ENCODE data around the gene ZMIZ1. TPM values are rescaled to one million over a fixed set of nuclear protein-coding genes. Genes with fewer than 3 reads are reported as not detected.

The ZMIZ1 gene
- total RNA-seq, 5 donors from 2014 or later (not counting 1 experiment from before 2014, with no cell fraction given) = 16.8 to 27.1 (median 21.2) TPM

DNA sequence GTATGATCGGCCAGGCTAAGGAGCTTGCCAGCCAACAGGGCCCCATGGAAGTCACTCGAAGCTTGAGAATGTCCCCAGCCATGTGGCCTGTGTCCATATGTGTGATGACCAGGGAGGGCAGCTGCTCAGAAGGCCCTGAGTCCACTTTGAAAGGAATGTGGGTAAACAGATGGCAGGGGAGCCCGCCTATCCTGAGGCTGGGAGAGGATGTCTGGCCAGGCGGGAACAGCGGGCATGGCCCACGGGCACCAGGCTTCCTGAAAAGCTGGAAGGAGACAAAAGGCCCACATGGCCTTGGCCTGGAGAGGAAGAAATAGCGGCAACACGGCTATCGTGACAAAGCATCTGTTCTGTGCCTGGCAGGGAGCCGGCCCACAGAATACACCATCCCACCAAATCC is 140.6 kb downstream of the ZMIZ1 start:
- Mint-ChIP-seq H3K9me3 (no peaks in the 10 kb centered on the region), H3K27ac (no peak overlapping the region), H3K4me3 (no peak overlapping the region), H3K36me3 (peaks cover 23% of the 10 kb centered on the region), H3K27me3 (no peaks in the 10 kb centered on the region), H3K4me1 (no peaks in the 10 kb centered on the region)
- DNase-seq (no peak), ATAC-seq (replicated peaks in 1 of 4) (no peak)
- no peaks in the 10 kb centered on the region for H3K9me3 ChIP-seq
- CTCF ChIA-PET = no interaction called here
- H3K4me3 ChIP-seq (ENCODE audit: control insufficient read depth in 1 of 2, extremely low read depth in 1 of 2, low read length in 1 of 2) = no peak overlapping the region
- H3K27me3 ChIP-seq (replicated peaks in 1 of 2; ENCODE audit: control insufficient read depth in 2 of 2, extremely low read depth in 1 of 2, insufficient read depth in 2 of 2, low read length in 1 of 2) = no peaks in the 10 kb centered on the region
- no peaks in the 10 kb centered on the region for H3K4me1 ChIP-seq (ENCODE audit: control insufficient read depth in 1 of 2, extremely low read depth in 1 of 2, insufficient read depth in 2 of 2, low read length in 2 of 2)
- peaks cover 6 to 10% of the 10 kb centered on the region in 2 donors for H3K36me3 ChIP-seq (ENCODE audit: control insufficient read depth in 2 of 2, extremely low read depth in 1 of 2, insufficient read depth in 1 of 2, low read length in 1 of 2)
- no peak overlapping the region for H3K27ac ChIP-seq (ENCODE audit: low read length)
- POLR2A ChIA-PET = no interaction called here
- WGBS (ENCODE audit: insufficient coverage) = 91% methylated on average over 7 of the region's 10 CpGs

DNA sequence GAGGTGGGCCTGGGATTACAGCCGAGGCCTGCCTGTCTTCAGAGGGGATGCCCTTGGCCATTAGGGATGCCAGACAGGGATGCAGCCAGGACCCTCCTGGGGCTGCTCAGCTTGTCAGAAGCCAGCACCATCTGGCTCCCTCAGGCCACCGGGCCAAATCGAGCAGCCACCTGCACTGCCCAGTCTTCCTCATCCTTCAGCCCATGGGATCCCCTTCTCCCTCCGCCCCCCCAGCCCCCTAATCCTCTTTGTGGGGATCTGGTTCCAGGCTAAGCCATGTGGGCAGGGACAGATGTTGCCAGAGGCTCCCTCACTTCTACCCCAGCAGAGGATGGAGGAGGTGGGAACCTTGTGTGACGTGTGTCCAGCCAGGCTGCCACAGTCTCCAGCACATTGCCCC is 141.1 kb downstream of the ZMIZ1 start:
- ChIA-PET POLR2A (no interaction called here), CTCF (no interaction called here)
- WGBS (ENCODE audit: insufficient coverage) = 95% methylated on average over 4 of the region's 5 CpGs
- H3K27ac Mint-ChIP-seq = no peak overlapping the region
- no peaks in the 10 kb centered on the region for H3K9me3 Mint-ChIP-seq
- Histone ChIP-seq H3K27ac (ENCODE audit: low read length) (no peak overlapping the region), H3K4me1 (ENCODE audit: control insufficient read depth in 1 of 2, extremely low read depth in 1 of 2, insufficient read depth in 2 of 2, low read length in 2 of 2) (no peaks in the 10 kb centered on the region), H3K9me3 (no peaks in the 10 kb centered on the region), H3K27me3 (replicated peaks in 1 of 2; ENCODE audit: control insufficient read depth in 2 of 2, extremely low read depth in 1 of 2, insufficient read depth in 2 of 2, low read length in 1 of 2) (no peaks in the 10 kb centered on the region), H3K36me3 (ENCODE audit: control insufficient read depth in 2 of 2, extremely low read depth in 1 of 2, insufficient read depth in 1 of 2, low read length in 1 of 2) (peaks cover 6 to 10% of the 10 kb centered on the region in 2 donors), H3K4me3 (ENCODE audit: control insufficient read depth in 1 of 2, extremely low read depth in 1 of 2, low read length in 1 of 2) (no peak overlapping the region)
- DNase-seq (no peak), ATAC-seq (replicated peaks in 1 of 4) (peak in 1 of 4 experiments; percentile 9)
- H3K4me1 Mint-ChIP-seq = no peaks in the 10 kb centered on the region
- no peaks in the 10 kb centered on the region for H3K27me3 Mint-ChIP-seq
- no peak overlapping the region for H3K4me3 Mint-ChIP-seq
- H3K36me3 Mint-ChIP-seq = peaks cover 19% of the 10 kb centered on the region

DNA sequence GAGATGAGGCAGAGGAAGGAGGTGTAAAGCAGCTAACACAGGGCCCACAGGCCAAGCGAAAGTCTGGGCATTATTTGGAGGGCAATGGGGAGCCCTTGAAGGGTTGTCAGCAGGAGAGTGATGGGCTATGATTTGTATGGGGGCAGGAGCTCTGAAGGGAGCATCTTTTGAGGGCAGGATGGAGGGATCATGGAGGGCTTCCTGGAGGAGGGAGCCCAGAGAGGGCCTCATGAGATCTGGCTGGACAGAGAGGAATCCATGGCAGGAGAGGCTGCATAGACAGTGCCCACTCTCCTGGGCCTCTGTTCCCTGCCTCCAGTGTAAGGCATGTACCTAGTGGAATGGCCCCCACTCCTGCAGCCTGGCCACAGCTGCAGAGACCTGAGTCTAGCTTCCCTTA is 141.9 kb downstream of the ZMIZ1 start:
- H3K4me3 Mint-ChIP-seq = no peak overlapping the region
- 100% methylated on average over 1 of the region's 1 CpG for WGBS (ENCODE audit: insufficient coverage)
- DNase-seq (no peak), ATAC-seq (replicated peaks in 1 of 4) (no peak)
- Histone ChIP-seq H3K27ac (ENCODE audit: low read length) (no peak overlapping the region), H3K4me1 (ENCODE audit: control insufficient read depth in 1 of 2, extremely low read depth in 1 of 2, insufficient read depth in 2 of 2, low read length in 2 of 2) (no peaks in the 10 kb centered on the region), H3K4me3 (ENCODE audit: control insufficient read depth in 1 of 2, extremely low read depth in 1 of 2, low read length in 1 of 2) (no peak overlapping the region), H3K36me3 (ENCODE audit: control insufficient read depth in 2 of 2, extremely low read depth in 1 of 2, insufficient read depth in 1 of 2, low read length in 1 of 2) (peaks cover 6 to 10% of the 10 kb centered on the region in 2 donors), H3K27me3 (replicated peaks in 1 of 2; ENCODE audit: control insufficient read depth in 2 of 2, extremely low read depth in 1 of 2, insufficient read depth in 2 of 2, low read length in 1 of 2) (no peaks in the 10 kb centered on the region), H3K9me3 (no peaks in the 10 kb centered on the region)
- H3K27ac Mint-ChIP-seq = no peak overlapping the region
- H3K9me3 Mint-ChIP-seq = no peaks in the 10 kb centered on the region
- H3K36me3 Mint-ChIP-seq = peaks cover 21% of the 10 kb centered on the region
- ChIA-PET CTCF (interaction anchor here in 1 of 2 donors (0.5 kb wide), 1 partner anchor 13 kb away, joined by 4 read pairs; no protein-coding TSS in a partner anchor), POLR2A (no interaction called here)
- H3K4me1 Mint-ChIP-seq = no peaks in the 10 kb centered on the region
- no peaks in the 10 kb centered on the region for H3K27me3 Mint-ChIP-seq

DNA sequence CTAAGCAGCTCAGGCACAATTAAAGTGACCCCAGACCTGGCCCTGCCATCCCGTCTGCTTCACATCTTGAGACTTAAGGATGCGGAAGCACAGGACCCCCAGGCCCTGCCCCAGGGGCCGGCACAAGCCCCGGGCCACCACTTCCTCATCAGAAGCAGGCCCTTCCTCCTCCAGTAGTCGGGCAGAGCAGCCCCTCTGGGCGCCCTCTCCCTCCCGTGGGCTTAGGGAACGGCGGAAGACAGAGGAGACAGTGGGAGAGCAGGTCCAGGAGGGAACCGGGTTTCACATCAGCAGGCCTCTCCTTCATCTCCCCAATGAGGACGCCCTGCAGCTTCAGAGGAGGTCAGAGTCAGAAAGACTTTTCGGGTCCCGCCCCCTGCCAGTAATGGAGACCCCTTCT is 142.8 kb downstream of the ZMIZ1 start:
- Histone ChIP-seq H3K9me3 (no peaks in the 10 kb centered on the region), H3K36me3 (ENCODE audit: control insufficient read depth in 2 of 2, extremely low read depth in 1 of 2, insufficient read depth in 1 of 2, low read length in 1 of 2) (peaks cover 12 to 18% of the 10 kb centered on the region in 2 donors), H3K4me3 (ENCODE audit: control insufficient read depth in 1 of 2, extremely low read depth in 1 of 2, low read length in 1 of 2) (no peak overlapping the region), H3K27ac (ENCODE audit: low read length) (no peak overlapping the region), H3K4me1 (ENCODE audit: control insufficient read depth in 1 of 2, extremely low read depth in 1 of 2, insufficient read depth in 2 of 2, low read length in 2 of 2) (no peaks in the 10 kb centered on the region), H3K27me3 (replicated peaks in 1 of 2; ENCODE audit: control insufficient read depth in 2 of 2, extremely low read depth in 1 of 2, insufficient read depth in 2 of 2, low read length in 1 of 2) (no peaks in the 10 kb centered on the region)
- Mint-ChIP-seq H3K4me3 (no peak overlapping the region), H3K36me3 (peaks cover 27% of the 10 kb centered on the region), H3K4me1 (no peaks in the 10 kb centered on the region), H3K27me3 (no peaks in the 10 kb centered on the region), H3K9me3 (no peaks in the 10 kb centered on the region), H3K27ac (no peak overlapping the region)
- DNase-seq (no peak), ATAC-seq (replicated peaks in 1 of 4) (no peak)
- ChIA-PET CTCF (no interaction called here), POLR2A (interaction anchor here in 1 of 2 donors (0.6 kb wide), 1 partner anchor 10 kb away, joined by 19 read pairs; no protein-coding TSS in a partner anchor)
- WGBS (ENCODE audit: insufficient coverage) = 95% methylated on average over 12 of the region's 13 CpGs

DNA sequence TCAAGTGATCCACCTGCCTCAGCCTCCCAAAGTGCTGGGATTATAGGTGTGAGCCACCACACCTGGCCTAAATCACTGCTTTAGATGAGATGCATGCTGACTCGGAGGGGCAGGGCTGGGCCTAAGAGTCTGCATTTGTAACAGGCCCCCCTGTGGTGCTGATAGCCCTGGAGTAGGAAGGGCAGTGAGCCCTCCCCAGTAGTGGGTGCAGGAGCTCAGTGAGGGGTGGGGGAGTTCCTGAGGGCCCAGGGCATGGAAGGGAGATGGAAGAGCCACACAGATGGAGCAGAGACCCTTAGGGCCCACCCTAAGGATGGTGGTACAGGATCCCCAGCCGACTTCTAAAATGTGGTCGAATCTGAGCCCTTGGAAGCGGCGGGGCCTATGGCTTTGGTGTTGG is 146.8 kb downstream of the ZMIZ1 start:
- H3K9me3 Mint-ChIP-seq = no peaks in the 10 kb centered on the region
- no peak overlapping the region for H3K27ac ChIP-seq (ENCODE audit: low read length)
- peaks cover 31% of the 10 kb centered on the region for H3K36me3 Mint-ChIP-seq
- H3K4me3 ChIP-seq (ENCODE audit: control insufficient read depth in 1 of 2, extremely low read depth in 1 of 2, low read length in 1 of 2) = no peak overlapping the region
- no peak overlapping the region for H3K4me3 Mint-ChIP-seq
- peaks cover 8 to 16% of the 10 kb centered on the region in 2 donors for H3K36me3 ChIP-seq (ENCODE audit: control insufficient read depth in 2 of 2, extremely low read depth in 1 of 2, insufficient read depth in 1 of 2, low read length in 1 of 2)
- no peaks in the 10 kb centered on the region for H3K27me3 ChIP-seq (replicated peaks in 1 of 2; ENCODE audit: control insufficient read depth in 2 of 2, extremely low read depth in 1 of 2, insufficient read depth in 2 of 2, low read length in 1 of 2)
- no peak overlapping the region for H3K27ac Mint-ChIP-seq
- WGBS (ENCODE audit: insufficient coverage) = 94% methylated on average over 5 of the region's 5 CpGs
- H3K4me1 ChIP-seq (ENCODE audit: control insufficient read depth in 1 of 2, extremely low read depth in 1 of 2, insufficient read depth in 2 of 2, low read length in 2 of 2) = no peaks in the 10 kb centered on the region
- no peak for ATAC-seq (replicated peaks in 1 of 4)
- ChIA-PET CTCF (no interaction called here), POLR2A (no interaction called here)
- peaks cover 0 to 2% (median 0%) of the 10 kb centered on the region in 3 donors for H3K4me1 Mint-ChIP-seq
- H3K9me3 ChIP-seq = no peaks in the 10 kb centered on the region
- no peaks in the 10 kb centered on the region for H3K27me3 Mint-ChIP-seq
- DNase-seq = no peak

DNA sequence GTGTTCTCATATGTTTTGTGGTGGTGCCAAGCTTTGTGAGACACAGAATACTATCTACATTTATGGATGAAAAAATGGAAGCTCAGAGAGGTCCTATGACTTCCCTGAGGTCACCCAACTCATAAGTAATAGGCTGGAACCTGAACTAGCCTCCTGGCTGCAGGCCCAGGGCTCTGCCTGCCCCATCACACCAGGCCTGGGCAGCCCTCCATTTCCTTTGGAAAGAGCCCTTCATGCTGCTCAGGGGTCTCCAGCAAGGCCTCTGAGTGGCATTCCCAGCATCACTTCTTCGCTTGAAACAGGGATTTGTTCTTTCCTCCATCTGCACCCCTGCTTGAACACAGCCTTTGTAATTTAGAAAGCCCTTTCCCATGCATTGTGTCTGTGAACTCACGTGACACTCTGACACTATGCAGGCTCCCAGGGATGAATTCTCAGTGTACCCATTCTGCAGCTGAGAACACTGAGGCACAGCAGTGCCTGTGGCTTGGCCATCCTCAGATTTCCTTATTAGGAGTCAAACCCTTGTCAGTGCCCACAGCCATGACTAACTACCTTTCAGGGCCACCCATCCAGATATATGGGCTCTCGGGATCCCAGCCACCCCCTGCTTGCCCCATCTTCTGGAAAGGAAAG is 150.7 kb downstream of the ZMIZ1 start:
- POLR2A ChIA-PET = no interaction called here
- H3K27ac Mint-ChIP-seq = no peak overlapping the region
- H3K27me3 Mint-ChIP-seq = no peaks in the 10 kb centered on the region
- H3K4me3 Mint-ChIP-seq = no peak overlapping the region
- peaks cover 38% of the 10 kb centered on the region for H3K36me3 Mint-ChIP-seq
- Histone ChIP-seq H3K9me3 (no peaks in the 10 kb centered on the region), H3K27me3 (replicated peaks in 1 of 2; ENCODE audit: control insufficient read depth in 2 of 2, extremely low read depth in 1 of 2, insufficient read depth in 2 of 2, low read length in 1 of 2) (no peaks in the 10 kb centered on the region), H3K4me1 (ENCODE audit: control insufficient read depth in 1 of 2, extremely low read depth in 1 of 2, insufficient read depth in 2 of 2, low read length in 2 of 2) (no peaks in the 10 kb centered on the region), H3K36me3 (ENCODE audit: control insufficient read depth in 2 of 2, extremely low read depth in 1 of 2, insufficient read depth in 1 of 2, low read length in 1 of 2) (peaks cover 8 to 16% of the 10 kb centered on the region in 2 donors), H3K4me3 (ENCODE audit: control insufficient read depth in 1 of 2, extremely low read depth in 1 of 2, low read length in 1 of 2) (no peak overlapping the region), H3K27ac (ENCODE audit: low read length) (no peak overlapping the region)
- no peak for ATAC-seq (replicated peaks in 1 of 4)
- DNase-seq = no peak
- H3K9me3 Mint-ChIP-seq = no peaks in the 10 kb centered on the region
- WGBS (ENCODE audit: insufficient coverage) = 60% methylated on average over 2 of the region's 3 CpGs
- CTCF ChIA-PET = no interaction called here
- peaks cover 0 to 7% (median 0%) of the 10 kb centered on the region in 3 donors for H3K4me1 Mint-ChIP-seq

DNA sequence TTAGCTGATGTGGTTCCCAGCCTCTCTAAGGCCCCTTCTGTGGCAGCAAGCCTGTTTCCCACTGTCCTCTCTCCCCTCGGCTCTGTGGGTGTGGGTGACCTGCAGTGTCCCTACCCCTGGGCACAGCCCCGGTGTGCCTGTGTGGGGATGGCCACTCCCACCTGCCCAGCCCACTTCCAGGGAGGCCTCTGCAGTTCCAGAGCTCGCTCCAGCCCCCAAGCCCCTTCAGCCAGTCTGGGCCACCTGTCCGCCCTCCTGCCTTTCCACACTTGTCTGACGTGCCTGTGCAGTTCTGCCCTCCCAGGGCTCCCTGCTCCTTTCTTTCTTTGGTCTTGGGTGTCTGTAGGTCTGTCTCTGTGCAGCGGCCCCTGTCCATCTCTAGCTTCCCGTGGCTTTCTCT is 151.5 kb downstream of the ZMIZ1 start:
- peaks cover 41% of the 10 kb centered on the region for H3K36me3 Mint-ChIP-seq
- ATAC-seq (replicated peaks in 1 of 4) (no peak), DNase-seq (no peak)
- CTCF ChIA-PET = no interaction called here
- H3K9me3 ChIP-seq = no peaks in the 10 kb centered on the region
- no peak overlapping the region for H3K4me3 Mint-ChIP-seq
- H3K4me3 ChIP-seq (ENCODE audit: control insufficient read depth in 1 of 2, extremely low read depth in 1 of 2, low read length in 1 of 2) = no peak overlapping the region
- H3K27me3 Mint-ChIP-seq = no peaks in the 10 kb centered on the region
- peaks cover 0 to 7% (median 0%) of the 10 kb centered on the region in 3 donors for H3K4me1 Mint-ChIP-seq
- H3K36me3 ChIP-seq (ENCODE audit: control insufficient read depth in 2 of 2, extremely low read depth in 1 of 2, insufficient read depth in 1 of 2, low read length in 1 of 2) = peaks cover 8 to 16% of the 10 kb centered on the region in 2 donors
- H3K9me3 Mint-ChIP-seq = no peaks in the 10 kb centered on the region
- H3K27ac Mint-ChIP-seq = no peak overlapping the region
- 83% methylated on average over 3 of the region's 7 CpGs for WGBS (ENCODE audit: insufficient coverage)
- H3K27ac ChIP-seq (ENCODE audit: low read length) = no peak overlapping the region
- no peaks in the 10 kb centered on the region for H3K4me1 ChIP-seq (ENCODE audit: control insufficient read depth in 1 of 2, extremely low read depth in 1 of 2, insufficient read depth in 2 of 2, low read length in 2 of 2)
- POLR2A ChIA-PET = no interaction called here
- H3K27me3 ChIP-seq (replicated peaks in 1 of 2; ENCODE audit: control insufficient read depth in 2 of 2, extremely low read depth in 1 of 2, insufficient read depth in 2 of 2, low read length in 1 of 2) = no peaks in the 10 kb centered on the region

Measured in T-cell (primary cell).